ENCODE results near the gene ZNF227.

DNA sequence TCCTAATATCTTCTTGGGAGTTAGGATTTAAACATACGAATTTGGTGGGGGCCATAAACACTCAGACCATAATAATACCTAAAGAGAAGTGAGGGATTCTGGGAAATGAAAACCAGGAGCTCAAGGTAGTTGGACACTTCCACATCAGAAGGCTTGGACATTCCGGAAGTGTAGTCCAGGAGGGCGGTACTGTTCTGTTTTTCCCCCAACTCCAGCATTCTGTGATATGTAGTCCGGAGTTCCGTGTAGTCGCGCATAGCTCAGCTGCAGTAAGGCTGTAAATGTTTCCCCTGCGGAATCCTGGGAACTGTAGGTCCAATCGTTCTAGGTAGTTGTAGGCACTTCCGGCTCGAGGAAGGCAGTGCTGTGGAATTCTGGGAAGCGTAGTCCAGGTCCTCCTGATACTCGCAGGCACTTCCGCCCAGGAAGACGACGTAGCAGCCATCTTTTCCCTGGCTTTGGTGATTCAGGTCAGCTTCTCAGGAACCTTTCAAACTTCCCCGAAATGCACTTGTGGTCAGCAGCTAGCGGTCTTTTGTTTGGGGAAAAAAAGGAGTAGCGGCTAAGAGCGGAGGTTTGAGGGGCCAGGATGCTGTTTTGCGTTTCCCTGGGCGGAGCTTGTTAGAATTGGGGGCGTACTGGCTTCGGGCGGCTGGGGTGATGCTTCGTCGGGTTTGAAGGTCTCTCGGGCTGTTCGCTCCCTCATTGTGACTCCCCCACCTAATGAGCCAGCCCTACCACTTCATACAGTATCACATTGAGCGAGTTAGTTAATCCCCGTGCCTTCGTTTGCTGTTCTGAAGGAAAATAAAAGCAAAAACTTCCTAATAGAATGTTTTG lies 47.4 kb upstream of the ZNF227 start, which contains the start of gene ZNF226:
- TF ChIP-seq, protein P1, sequence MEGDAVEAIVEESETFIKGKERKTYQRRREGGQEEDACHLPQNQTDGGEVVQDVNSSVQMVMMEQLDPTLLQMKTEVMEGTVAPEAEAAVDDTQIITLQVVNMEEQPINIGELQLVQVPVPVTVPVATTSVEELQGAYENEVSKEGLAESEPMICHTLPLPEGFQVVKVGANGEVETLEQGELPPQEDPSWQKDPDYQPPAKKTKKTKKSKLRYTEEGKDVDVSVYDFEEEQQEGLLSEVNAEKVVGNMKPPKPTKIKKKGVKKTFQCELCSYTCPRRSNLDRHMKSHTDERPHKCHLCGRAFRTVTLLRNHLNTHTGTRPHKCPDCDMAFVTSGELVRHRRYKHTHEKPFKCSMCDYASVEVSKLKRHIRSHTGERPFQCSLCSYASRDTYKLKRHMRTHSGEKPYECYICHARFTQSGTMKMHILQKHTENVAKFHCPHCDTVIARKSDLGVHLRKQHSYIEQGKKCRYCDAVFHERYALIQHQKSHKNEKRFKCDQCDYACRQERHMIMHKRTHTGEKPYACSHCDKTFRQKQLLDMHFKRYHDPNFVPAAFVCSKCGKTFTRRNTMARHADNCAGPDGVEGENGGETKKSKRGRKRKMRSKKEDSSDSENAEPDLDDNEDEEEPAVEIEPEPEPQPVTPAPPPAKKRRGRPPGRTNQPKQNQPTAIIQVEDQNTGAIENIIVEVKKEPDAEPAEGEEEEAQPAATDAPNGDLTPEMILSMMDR (IDR thresholded peaks at IDR 0.05), result no peak
- TF ChIP-seq POLR2AphosphoS5 (IDR thresholded peaks at IDR 0.05; ENCODE audit: low read depth, low read length) (peak; percentile 66), TCF7L2 (IDR thresholded peaks at IDR 0.05; ENCODE audit: low read depth, low read length) (no peak)
- TF ChIP-seq, protein P2, sequence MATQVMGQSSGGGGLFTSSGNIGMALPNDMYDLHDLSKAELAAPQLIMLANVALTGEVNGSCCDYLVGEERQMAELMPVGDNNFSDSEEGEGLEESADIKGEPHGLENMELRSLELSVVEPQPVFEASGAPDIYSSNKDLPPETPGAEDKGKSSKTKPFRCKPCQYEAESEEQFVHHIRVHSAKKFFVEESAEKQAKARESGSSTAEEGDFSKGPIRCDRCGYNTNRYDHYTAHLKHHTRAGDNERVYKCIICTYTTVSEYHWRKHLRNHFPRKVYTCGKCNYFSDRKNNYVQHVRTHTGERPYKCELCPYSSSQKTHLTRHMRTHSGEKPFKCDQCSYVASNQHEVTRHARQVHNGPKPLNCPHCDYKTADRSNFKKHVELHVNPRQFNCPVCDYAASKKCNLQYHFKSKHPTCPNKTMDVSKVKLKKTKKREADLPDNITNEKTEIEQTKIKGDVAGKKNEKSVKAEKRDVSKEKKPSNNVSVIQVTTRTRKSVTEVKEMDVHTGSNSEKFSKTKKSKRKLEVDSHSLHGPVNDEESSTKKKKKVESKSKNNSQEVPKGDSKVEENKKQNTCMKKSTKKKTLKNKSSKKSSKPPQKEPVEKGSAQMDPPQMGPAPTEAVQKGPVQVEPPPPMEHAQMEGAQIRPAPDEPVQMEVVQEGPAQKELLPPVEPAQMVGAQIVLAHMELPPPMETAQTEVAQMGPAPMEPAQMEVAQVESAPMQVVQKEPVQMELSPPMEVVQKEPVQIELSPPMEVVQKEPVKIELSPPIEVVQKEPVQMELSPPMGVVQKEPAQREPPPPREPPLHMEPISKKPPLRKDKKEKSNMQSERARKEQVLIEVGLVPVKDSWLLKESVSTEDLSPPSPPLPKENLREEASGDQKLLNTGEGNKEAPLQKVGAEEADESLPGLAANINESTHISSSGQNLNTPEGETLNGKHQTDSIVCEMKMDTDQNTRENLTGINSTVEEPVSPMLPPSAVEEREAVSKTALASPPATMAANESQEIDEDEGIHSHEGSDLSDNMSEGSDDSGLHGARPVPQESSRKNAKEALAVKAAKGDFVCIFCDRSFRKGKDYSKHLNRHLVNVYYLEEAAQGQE (IDR thresholded peaks at IDR 0.05; ENCODE audit: insufficient read depth in 1 of 2, low read depth in 2 of 2, low read length in 1 of 2), result no peak
